ENCODE data around the gene DEFB131B.

DNA sequence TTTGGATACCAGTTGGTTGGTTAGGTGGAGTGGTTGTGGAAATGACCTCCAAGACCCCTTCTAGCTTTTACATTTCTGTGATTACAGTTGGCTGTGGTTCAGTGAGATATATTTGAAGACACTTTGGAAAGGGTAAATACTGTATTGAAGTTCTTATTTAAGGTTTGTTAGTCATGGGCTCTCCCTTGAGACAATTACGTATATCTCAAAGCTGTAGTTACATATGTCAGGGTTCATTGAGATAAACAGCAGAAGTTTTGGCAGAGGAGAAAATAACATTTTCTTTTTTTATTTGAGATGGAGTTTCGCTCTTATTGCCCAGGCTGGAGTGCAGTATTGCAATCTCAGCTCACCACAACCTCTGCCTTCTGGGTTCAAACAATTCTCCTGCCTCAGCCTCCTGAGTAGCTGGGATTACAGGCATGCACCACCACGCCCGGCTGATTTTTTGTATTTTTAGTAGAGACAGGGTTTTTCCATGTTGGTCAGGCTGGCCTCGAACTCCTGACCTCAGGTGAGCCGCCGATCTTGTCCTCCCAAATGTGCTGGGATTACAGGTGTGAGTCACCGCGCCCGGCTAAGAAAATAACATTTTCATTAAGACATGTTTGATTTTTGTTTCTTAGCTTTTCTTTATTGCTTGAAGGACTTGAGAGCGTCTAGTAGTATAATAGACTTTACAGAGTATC, 52.4 kb downstream of the DEFB131B start:
- TF ChIP-seq, protein P1, sequence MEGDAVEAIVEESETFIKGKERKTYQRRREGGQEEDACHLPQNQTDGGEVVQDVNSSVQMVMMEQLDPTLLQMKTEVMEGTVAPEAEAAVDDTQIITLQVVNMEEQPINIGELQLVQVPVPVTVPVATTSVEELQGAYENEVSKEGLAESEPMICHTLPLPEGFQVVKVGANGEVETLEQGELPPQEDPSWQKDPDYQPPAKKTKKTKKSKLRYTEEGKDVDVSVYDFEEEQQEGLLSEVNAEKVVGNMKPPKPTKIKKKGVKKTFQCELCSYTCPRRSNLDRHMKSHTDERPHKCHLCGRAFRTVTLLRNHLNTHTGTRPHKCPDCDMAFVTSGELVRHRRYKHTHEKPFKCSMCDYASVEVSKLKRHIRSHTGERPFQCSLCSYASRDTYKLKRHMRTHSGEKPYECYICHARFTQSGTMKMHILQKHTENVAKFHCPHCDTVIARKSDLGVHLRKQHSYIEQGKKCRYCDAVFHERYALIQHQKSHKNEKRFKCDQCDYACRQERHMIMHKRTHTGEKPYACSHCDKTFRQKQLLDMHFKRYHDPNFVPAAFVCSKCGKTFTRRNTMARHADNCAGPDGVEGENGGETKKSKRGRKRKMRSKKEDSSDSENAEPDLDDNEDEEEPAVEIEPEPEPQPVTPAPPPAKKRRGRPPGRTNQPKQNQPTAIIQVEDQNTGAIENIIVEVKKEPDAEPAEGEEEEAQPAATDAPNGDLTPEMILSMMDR (IDR thresholded peaks at IDR 0.05), result no peak
- TF ChIP-seq POLR2AphosphoS5 (IDR thresholded peaks at IDR 0.05), result no peak
- TF ChIP-seq POLR2A (IDR thresholded peaks at IDR 0.05), result no peak
- no peak for TF ChIP-seq EP300 (IDR thresholded peaks at IDR 0.05)
